Fibroblast of lung (primary cell): Measurements from ENCODE around the gene IMPDH1. TPM values are rescaled to one million over a fixed set of nuclear protein-coding genes. Genes with fewer than 3 reads are reported as not detected.

ENCODE experiments used
- DNase-seq, 2 donors: peaks; one replicate each; pipeline versions ENCODE4 v3.0.0 to v3.0.0-alpha.2; 2010; ENCODE audit warnings: low read depth in 2 of 2
- H2AFZ ChIP-seq: 2 replicates; pipeline ENCODE4 v1.5.1; 2012; ENCODE audit warnings: low read length, control low read depth, inconsistent platforms
- H3K27ac ChIP-seq: 2 replicates; pipeline ENCODE4 v1.5.1; 2011; ENCODE audit warnings: low read length, control low read depth; ENCODE audit not compliant: insufficient read depth
- H3K27me3 ChIP-seq: 2 replicates; pipeline ENCODE4 v1.5.1; 2011; ENCODE audit warnings: mild to moderate bottlenecking, low read length; ENCODE audit not compliant: control insufficient read depth, insufficient read depth
- H3K36me3 ChIP-seq: 2 replicates; pipeline ENCODE4 v1.5.1; 2011; ENCODE audit warnings: low read length; ENCODE audit not compliant: control insufficient read depth, insufficient read depth
- H3K4me1 ChIP-seq: 2 replicates; pipeline ENCODE4 v1.5.1; 2011; ENCODE audit warnings: low read length; ENCODE audit not compliant: control insufficient read depth, insufficient read depth; ENCODE audit errors: extremely low read depth
- H3K4me2 ChIP-seq: 2 replicates; pipeline ENCODE4 v1.5.1; 2011; ENCODE audit warnings: low read length, control low read depth; ENCODE audit not compliant: insufficient read depth; ENCODE audit errors: extremely low read depth
- H3K4me3 ChIP-seq, 4 experiments: fragments of 200-600 bp in 1 of 4; sonication (generic) in 1 of 4; replicated peaks in 1 of 4; 2 replicates each; pipeline ENCODE4 v1.5.1; 2011 to 2016; ENCODE audit warnings: low read length in 4 of 4, low read depth in 3 of 4, mild to moderate bottlenecking in 3 of 4, control low read depth in 2 of 4, inconsistent platforms in 1 of 4, mixed read lengths in 1 of 4; ENCODE audit not compliant: insufficient read depth in 1 of 4; ENCODE audit errors: control extremely low read depth in 1 of 4
- H3K79me2 ChIP-seq: 2 replicates; pipeline ENCODE4 v1.5.1; 2012; ENCODE audit warnings: mild to moderate bottlenecking, low read length, inconsistent platforms; ENCODE audit not compliant: control insufficient read depth, insufficient read depth
- H3K9ac ChIP-seq: 2 replicates; pipeline ENCODE4 v1.5.1; 2011; ENCODE audit warnings: mild to moderate bottlenecking, low read length, control low read depth; ENCODE audit not compliant: insufficient read depth
- H3K9me3 ChIP-seq: 2 replicates; pipeline ENCODE4 v1.5.1; 2012; ENCODE audit warnings: low read depth, low read length; ENCODE audit not compliant: control insufficient read depth, insufficient read depth
- H4K20me1 ChIP-seq: 2 replicates; pipeline ENCODE4 v1.5.1; 2011; ENCODE audit warnings: low read length; ENCODE audit not compliant: control insufficient read depth, insufficient read depth; ENCODE audit errors: extremely low read depth
- EZH2 ChIP-seq: IDR thresholded peaks from 2 replicates; pipeline ENCODE4 v1.5.1; 2012; ENCODE audit warnings: low read length, control low read depth, mild to moderate bottlenecking; ENCODE audit errors: missing control alignments
- polyA plus RNA-seq, 2 donors: library from polyadenylated mRNA; depleted of rRNA in 1 of 2; stranded (reverse) in 1 of 2; unstranded in 1 of 2; fragments of >200 nt; gene quantifications; 2 replicates each; pipeline ENCODE4 v1.2.1, GENCODE V29; 2011 to 2012; ENCODE audit warnings: missing spikeins in 1 of 2
- total RNA-seq: library from RNA; depleted of rRNA; stranded (reverse); fragments of >200 nt; gene quantifications from 2 replicates; pipeline ENCODE4 v1.2.1, GENCODE V29; 2014
- TF ChIP-seq, protein P1 (sequence below), 2 donors: IDR thresholded peaks in 1 of 2; conservative IDR thresholded peaks in 1 of 2; 1 replicate in 1 of 2; 2 replicates in 1 of 2; pipeline ENCODE4 v1.5.1; 2011 to 2012; ENCODE audit warnings: low read length in 2 of 2, control low read depth in 1 of 2, inconsistent platforms in 1 of 2, low read depth in 1 of 2, mild to moderate bottlenecking in 1 of 2

The IMPDH1 gene
- total and polyA plus RNA-seq, 2 donors (not counting 1 experiment from before 2014, with no cell fraction given) = 30.2 to 56.5 TPM

DNA sequence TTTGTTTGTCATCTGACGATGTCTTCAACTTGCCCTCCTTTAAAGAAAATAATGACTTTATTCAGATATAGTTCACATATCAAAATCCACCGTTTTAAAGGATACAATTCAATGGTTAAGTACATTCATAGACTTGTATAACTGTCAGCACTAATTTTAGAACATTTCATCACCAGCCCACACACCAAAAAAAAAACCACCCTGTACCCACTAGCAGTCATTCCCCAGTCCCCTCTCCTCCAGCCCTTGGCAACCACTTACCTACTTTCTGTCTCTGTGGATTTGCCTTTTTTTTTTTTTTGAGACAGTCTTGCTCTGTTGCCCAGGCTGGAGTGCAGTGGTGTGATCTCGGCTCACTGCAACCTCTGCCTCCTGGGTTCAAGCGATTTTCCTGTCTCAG, 40.6 kb upstream of the IMPDH1 start:
- H3K9ac ChIP-seq = no peak overlapping the region
- H3K36me3 ChIP-seq = no peaks in the 10 kb centered on the region
- no peak overlapping the region for H2AFZ ChIP-seq
- peaks cover 13% of the 10 kb centered on the region for H3K4me1 ChIP-seq
- peaks cover 2% of the 10 kb centered on the region for H3K27me3 ChIP-seq
- no peak overlapping the region for H3K27ac ChIP-seq
- H3K4me3 ChIP-seq = no peak overlapping the region
- H4K20me1 ChIP-seq = no peaks in the 10 kb centered on the region
- H3K4me2 ChIP-seq = no peak overlapping the region
- no peaks in the 10 kb centered on the region for H3K79me2 ChIP-seq
- TF ChIP-seq, protein P1, sequence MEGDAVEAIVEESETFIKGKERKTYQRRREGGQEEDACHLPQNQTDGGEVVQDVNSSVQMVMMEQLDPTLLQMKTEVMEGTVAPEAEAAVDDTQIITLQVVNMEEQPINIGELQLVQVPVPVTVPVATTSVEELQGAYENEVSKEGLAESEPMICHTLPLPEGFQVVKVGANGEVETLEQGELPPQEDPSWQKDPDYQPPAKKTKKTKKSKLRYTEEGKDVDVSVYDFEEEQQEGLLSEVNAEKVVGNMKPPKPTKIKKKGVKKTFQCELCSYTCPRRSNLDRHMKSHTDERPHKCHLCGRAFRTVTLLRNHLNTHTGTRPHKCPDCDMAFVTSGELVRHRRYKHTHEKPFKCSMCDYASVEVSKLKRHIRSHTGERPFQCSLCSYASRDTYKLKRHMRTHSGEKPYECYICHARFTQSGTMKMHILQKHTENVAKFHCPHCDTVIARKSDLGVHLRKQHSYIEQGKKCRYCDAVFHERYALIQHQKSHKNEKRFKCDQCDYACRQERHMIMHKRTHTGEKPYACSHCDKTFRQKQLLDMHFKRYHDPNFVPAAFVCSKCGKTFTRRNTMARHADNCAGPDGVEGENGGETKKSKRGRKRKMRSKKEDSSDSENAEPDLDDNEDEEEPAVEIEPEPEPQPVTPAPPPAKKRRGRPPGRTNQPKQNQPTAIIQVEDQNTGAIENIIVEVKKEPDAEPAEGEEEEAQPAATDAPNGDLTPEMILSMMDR (conservative IDR thresholded peaks at IDR 0.05 in 1 of 2, IDR thresholded peaks at IDR 0.05 in 1 of 2; ENCODE audit: low read depth in 1 of 2, low read length in 2 of 2) = no peak
- no peak for TF ChIP-seq EZH2
- H3K9me3 ChIP-seq = no peaks in the 10 kb centered on the region
- peak in 1 of 2 donors; percentile 20 for DNase-seq

DNA sequence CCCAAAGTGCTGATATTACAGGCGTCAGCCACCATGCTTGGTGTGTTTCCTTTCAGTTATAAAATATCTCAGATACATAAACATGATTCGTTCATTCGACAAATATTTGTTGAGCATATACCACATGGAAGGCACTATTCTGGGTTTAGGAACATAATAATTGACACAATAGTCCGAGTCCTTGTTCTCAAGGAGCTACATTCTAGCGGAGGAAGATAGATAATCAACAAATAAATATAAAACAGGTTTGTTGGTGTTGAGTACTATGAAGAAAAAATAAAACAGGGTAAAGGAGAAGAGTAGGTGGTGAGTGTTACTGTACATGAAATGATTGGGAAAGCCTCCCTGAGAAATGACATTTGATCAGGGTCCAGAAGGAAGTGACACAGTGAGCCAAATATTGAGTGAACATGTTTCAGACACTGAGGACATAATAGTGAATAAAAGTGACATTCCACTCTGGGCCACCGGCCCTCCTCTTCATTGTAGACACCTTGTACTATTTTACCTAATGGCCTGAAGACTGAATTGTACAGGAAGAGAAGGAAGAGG, 39.0 kb upstream of the IMPDH1 start:
- Histone ChIP-seq H3K4me2 (no peak overlapping the region), H2AFZ (no peak overlapping the region), H3K36me3 (no peaks in the 10 kb centered on the region), H3K4me1 (no peaks in the 10 kb centered on the region), H3K9me3 (no peaks in the 10 kb centered on the region), H3K79me2 (no peaks in the 10 kb centered on the region), H3K4me3 (no peak overlapping the region), H3K27me3 (peaks cover 2% of the 10 kb centered on the region), H3K9ac (no peak overlapping the region), H4K20me1 (no peaks in the 10 kb centered on the region), H3K27ac (no peak overlapping the region)
- no peak for DNase-seq
- TF ChIP-seq, protein P1 (conservative IDR thresholded peaks at IDR 0.05 in 1 of 2, IDR thresholded peaks at IDR 0.05 in 1 of 2; ENCODE audit: low read depth in 1 of 2, low read length in 2 of 2) = no peak
- no peak for TF ChIP-seq EZH2

DNA sequence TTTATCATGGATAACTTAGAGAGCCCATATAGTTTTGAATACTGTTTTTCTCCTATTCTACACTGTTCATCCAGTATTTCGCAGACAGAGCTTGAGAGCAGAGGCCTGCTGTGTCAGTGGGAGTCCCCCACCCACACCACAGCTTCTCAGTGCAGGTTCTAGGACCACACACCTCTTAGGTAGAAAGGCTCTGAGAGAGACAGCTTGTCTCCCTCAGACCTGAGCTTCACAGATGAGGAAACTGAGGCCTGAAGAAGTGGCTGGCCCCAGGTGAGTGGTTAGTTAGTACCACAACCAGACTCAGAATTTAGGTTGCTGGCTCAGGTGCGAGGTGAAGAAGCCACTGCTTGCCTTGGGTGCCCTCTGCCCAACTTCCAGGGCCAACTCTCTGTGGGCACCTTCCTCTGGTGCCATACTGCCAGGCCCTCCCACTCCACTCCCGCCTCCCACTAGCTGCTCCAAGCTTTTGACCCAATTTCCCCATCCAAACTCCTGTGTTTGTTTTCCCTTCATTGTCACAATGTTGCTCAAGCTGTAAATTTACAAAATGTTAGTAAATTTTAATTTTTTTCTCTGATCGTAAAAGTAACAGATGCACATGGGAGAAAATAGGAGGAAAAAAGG, 38.3 kb upstream of the IMPDH1 start:
- TF ChIP-seq, protein P1 (conservative IDR thresholded peaks at IDR 0.05 in 1 of 2, IDR thresholded peaks at IDR 0.05 in 1 of 2; ENCODE audit: low read depth in 1 of 2, low read length in 2 of 2) = no peak
- TF ChIP-seq EZH2 = no peak

More for the DNA sequence above, 38.3 kb upstream of the IMPDH1 start:
- Histone ChIP-seq H3K4me2 (no peak overlapping the region), H3K9me3 (no peaks in the 10 kb centered on the region), H4K20me1 (no peaks in the 10 kb centered on the region), H2AFZ (no peak overlapping the region), H3K4me1 (no peaks in the 10 kb centered on the region), H3K79me2 (no peaks in the 10 kb centered on the region), H3K4me3 (no peak overlapping the region), H3K27me3 (peaks cover 2% of the 10 kb centered on the region), H3K36me3 (no peaks in the 10 kb centered on the region), H3K27ac (no peak overlapping the region), H3K9ac (no peak overlapping the region)
- DNase-seq = no peak
